ENCODE data around the gene LZTFL1. TPM values are rescaled to one million over a fixed set of nuclear protein-coding genes. Genes with fewer than 3 reads are reported as not detected.

LZTFL1 gene
- total RNA-seq, 1 experiment from 2014 or later, result 9.1 TPM

DNA sequence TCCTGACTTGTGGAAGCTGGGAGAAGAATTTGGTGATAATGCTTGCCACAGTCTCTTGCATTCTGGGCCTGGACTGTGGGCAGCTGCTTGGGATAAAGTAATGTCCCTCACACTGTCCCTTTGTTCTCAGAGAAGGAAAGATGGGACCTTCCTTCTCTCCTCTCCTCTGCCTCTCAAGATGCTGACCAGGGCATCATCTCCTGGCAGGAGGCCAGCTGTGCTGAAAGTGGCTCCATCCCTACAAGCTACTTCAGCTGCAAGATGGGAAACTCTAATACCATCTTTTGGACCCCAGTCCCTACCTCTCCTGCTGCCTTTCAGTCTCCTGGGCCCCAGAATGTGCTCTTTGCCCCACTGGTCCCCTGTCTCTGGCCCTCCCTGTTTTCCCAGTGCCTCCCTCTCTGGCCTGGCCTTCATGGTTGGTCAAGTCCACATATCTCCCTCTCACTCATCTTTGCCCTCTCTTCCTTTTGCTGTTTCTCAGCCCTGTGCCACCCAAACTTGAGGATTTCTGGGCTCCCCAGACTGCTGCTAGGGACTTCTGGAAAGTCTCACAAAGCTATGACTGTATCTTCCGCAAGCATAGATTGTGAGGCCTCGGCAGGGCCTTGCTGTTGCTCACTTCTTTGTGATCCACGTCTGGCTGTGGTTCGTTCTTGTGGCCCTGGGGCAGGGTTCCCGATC lies 38.5 kb downstream of the LZTFL1 start:
- H3K27me3 Mint-ChIP-seq (ENCODE audit: insufficient read depth, unreplicated experiment), result no peaks in the 10 kb centered on the region
- no peak overlapping the region for H3K27ac Mint-ChIP-seq (ENCODE audit: unreplicated experiment)
- no peak for DNase-seq
- H3K4me3 Mint-ChIP-seq (ENCODE audit: unreplicated experiment), result no peak overlapping the region
- CTCF ChIA-PET, result no interaction called here
- POLR2A ChIA-PET, result no interaction called here
- BruUV-seq (replicated peaks), result no TSS peak
- no peaks in the 10 kb centered on the region for H3K4me1 ChIP-seq
- TF ChIP-seq, protein P1, sequence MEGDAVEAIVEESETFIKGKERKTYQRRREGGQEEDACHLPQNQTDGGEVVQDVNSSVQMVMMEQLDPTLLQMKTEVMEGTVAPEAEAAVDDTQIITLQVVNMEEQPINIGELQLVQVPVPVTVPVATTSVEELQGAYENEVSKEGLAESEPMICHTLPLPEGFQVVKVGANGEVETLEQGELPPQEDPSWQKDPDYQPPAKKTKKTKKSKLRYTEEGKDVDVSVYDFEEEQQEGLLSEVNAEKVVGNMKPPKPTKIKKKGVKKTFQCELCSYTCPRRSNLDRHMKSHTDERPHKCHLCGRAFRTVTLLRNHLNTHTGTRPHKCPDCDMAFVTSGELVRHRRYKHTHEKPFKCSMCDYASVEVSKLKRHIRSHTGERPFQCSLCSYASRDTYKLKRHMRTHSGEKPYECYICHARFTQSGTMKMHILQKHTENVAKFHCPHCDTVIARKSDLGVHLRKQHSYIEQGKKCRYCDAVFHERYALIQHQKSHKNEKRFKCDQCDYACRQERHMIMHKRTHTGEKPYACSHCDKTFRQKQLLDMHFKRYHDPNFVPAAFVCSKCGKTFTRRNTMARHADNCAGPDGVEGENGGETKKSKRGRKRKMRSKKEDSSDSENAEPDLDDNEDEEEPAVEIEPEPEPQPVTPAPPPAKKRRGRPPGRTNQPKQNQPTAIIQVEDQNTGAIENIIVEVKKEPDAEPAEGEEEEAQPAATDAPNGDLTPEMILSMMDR (IDR thresholded peaks at IDR 0.05; ENCODE audit: insufficient read depth in 1 of 2, low read depth in 1 of 2, low read length in 1 of 2, severe bottlenecking in 1 of 2, unreplicated experiment in 1 of 2), result no peak
- no peaks in the 10 kb centered on the region for H3K9me3 Mint-ChIP-seq (ENCODE audit: unreplicated experiment)
- H3K9me3 ChIP-seq, result no peaks in the 10 kb centered on the region
- H3K36me3 ChIP-seq (ENCODE audit: control insufficient read depth, insufficient read depth, low read length), result no peaks in the 10 kb centered on the region
- H3K36me3 Mint-ChIP-seq (ENCODE audit: insufficient read depth, unreplicated experiment), result no peaks in the 10 kb centered on the region
- H3K4me1 Mint-ChIP-seq (ENCODE audit: low read depth, unreplicated experiment), result no peaks in the 10 kb centered on the region
- intact Hi-C loops (cut with micrococcal nuclease; ENCODE audit: unreplicated experiment), result no loop called here
- no peaks in the 10 kb centered on the region for H3K27me3 ChIP-seq (replicated peaks; ENCODE audit: control insufficient read depth, insufficient read depth, low read length)
- no peak overlapping the region for H3K4me3 ChIP-seq (ENCODE audit: low read depth, low read length)

DNA sequence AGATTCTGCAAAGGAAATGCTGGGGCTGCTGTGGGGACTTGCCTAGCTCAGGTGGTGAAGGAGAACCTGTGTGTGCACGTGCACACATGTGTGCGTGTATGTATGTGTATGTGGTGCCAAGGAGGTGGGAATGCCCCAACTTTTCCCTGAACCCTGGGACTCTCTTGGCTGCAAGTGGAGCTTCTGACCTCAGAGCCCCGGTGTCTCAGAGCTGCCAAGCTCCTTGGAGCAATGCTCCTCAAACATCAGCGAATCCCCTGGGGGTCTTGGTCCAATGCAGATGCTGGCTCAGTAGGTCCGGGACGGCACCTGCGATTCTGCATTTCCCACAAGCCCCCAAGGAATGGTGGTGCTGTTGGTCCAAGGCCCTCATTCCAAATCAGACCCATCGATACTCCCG lies 39.8 kb downstream of the LZTFL1 start:
- CTCF ChIA-PET, result no interaction called here
- Histone ChIP-seq H3K9me3 (no peaks in the 10 kb centered on the region), H3K4me1 (no peaks in the 10 kb centered on the region), H3K27me3 (replicated peaks; ENCODE audit: control insufficient read depth, insufficient read depth, low read length) (no peaks in the 10 kb centered on the region), H3K36me3 (ENCODE audit: control insufficient read depth, insufficient read depth, low read length) (no peaks in the 10 kb centered on the region), H3K4me3 (ENCODE audit: low read depth, low read length) (no peak overlapping the region)
- Mint-ChIP-seq H3K4me3 (ENCODE audit: unreplicated experiment) (no peak overlapping the region), H3K36me3 (ENCODE audit: insufficient read depth, unreplicated experiment) (no peaks in the 10 kb centered on the region), H3K27me3 (ENCODE audit: insufficient read depth, unreplicated experiment) (no peaks in the 10 kb centered on the region), H3K27ac (ENCODE audit: unreplicated experiment) (no peak overlapping the region), H3K4me1 (ENCODE audit: low read depth, unreplicated experiment) (no peaks in the 10 kb centered on the region), H3K9me3 (ENCODE audit: unreplicated experiment) (no peaks in the 10 kb centered on the region)
- DNase-seq, result no peak
- TF ChIP-seq, protein P1 (IDR thresholded peaks at IDR 0.05; ENCODE audit: insufficient read depth in 1 of 2, low read depth in 1 of 2, low read length in 1 of 2, severe bottlenecking in 1 of 2, unreplicated experiment in 1 of 2), result no peak
- POLR2A ChIA-PET, result no interaction called here
- intact Hi-C loops (cut with micrococcal nuclease; ENCODE audit: unreplicated experiment), result no loop called here
- BruUV-seq (replicated peaks), result no TSS peak

DNA sequence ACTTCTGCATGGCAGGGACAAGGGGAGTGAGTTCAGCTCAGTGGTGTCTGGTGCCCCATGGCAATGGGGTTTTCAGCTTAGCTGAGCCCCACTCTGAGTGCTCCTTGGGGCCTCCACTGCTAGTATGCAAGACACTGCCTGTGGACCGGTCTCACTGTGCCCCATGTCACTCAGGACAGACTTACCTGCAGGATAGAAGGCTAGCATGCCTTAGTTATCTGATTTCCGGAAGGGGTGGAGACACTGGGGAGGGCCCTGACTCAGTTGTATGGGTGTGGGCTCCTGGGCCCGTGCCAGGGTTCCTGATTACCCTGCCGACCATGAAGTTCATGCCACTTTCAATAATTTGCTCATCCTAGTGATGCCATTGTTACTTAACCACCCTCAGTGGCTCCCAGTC lies 41.3 kb downstream of the LZTFL1 start:
- no peak overlapping the region for H3K4me3 ChIP-seq (ENCODE audit: low read depth, low read length)
- Mint-ChIP-seq H3K36me3 (ENCODE audit: insufficient read depth, unreplicated experiment) (no peaks in the 10 kb centered on the region), H3K27ac (ENCODE audit: unreplicated experiment) (no peak overlapping the region), H3K4me1 (ENCODE audit: low read depth, unreplicated experiment) (no peaks in the 10 kb centered on the region), H3K4me3 (ENCODE audit: unreplicated experiment) (no peak overlapping the region), H3K27me3 (ENCODE audit: insufficient read depth, unreplicated experiment) (no peaks in the 10 kb centered on the region), H3K9me3 (ENCODE audit: unreplicated experiment) (no peaks in the 10 kb centered on the region)
- TF ChIP-seq, protein P1 (IDR thresholded peaks at IDR 0.05; ENCODE audit: insufficient read depth in 1 of 2, low read depth in 1 of 2, low read length in 1 of 2, severe bottlenecking in 1 of 2, unreplicated experiment in 1 of 2), result no peak
- no TSS peak for BruUV-seq (replicated peaks)
- ChIA-PET POLR2A (no interaction called here), CTCF (interaction anchor here (0.7 kb wide), 1 partner anchor 32 kb away, joined by 3 read pairs; no protein-coding TSS in a partner anchor)
- H3K27me3 ChIP-seq (replicated peaks; ENCODE audit: control insufficient read depth, insufficient read depth, low read length), result no peaks in the 10 kb centered on the region
- H3K36me3 ChIP-seq (ENCODE audit: control insufficient read depth, insufficient read depth, low read length), result no peaks in the 10 kb centered on the region
- intact Hi-C loops (cut with micrococcal nuclease; ENCODE audit: unreplicated experiment), result no loop called here
- H3K9me3 ChIP-seq, result no peaks in the 10 kb centered on the region
- no peak for DNase-seq
- no peaks in the 10 kb centered on the region for H3K4me1 ChIP-seq
